Vagina (tissue), 2 donors: ENCODE measurements around the gene AKAP11. TPM values are rescaled to one million over a fixed set of nuclear protein-coding genes. Genes with fewer than 3 reads are reported as not detected.

Experiments
- DNase-seq, 2 donors: peaks; one replicate each; pipeline ENCODE4 v3.0.0-alpha.2; 2017; ENCODE audit errors: extremely low spot score in 2 of 2
- H3K27ac ChIP-seq: fragments of 200-600 bp; sonication (generic); one replicate; pipeline ENCODE4 v1.5.1; 2019
- H3K27me3 ChIP-seq: fragments of 200-600 bp; sonication (generic); one replicate; pipeline ENCODE4 v1.5.1; 2019
- H3K36me3 ChIP-seq, 2 donors: fragments of 200-600 bp; sonication (generic); one replicate each; pipeline ENCODE4 v1.5.1; 2017 to 2019
- H3K4me1 ChIP-seq: fragments of 200-600 bp; sonication (generic); one replicate; pipeline ENCODE4 v1.5.1; 2019
- H3K4me3 ChIP-seq, 2 donors: fragments of 200-600 bp; sonication (generic); 1 replicate in 1 of 2; 2 replicates in 1 of 2; pipeline ENCODE4 v1.5.1; 2016 to 2019
- H3K9me3 ChIP-seq: fragments of 200-600 bp; sonication (generic); one replicate; pipeline ENCODE4 v1.5.1; 2019
- POLR2A ChIP-seq, 2 donors: fragments of 450-650 bp; IDR thresholded peaks; one replicate each; pipeline ENCODE4 v1.6.1; 2017; ENCODE audit warnings: antibody characterized with exemption in 2 of 2, mild to moderate bottlenecking in 2 of 2, moderate library complexity in 2 of 2
- POLR2AphosphoS5 ChIP-seq, 2 donors: sonication (generic); formaldehyde crosslinking; IDR thresholded peaks; one replicate each; pipeline ENCODE4 v1.9.0; 2017; ENCODE audit warnings: antibody characterized with exemption in 2 of 2, mild to moderate bottlenecking in 2 of 2, low read depth in 1 of 2; ENCODE audit not compliant: insufficient read depth in 1 of 2
- intact Hi-C: fragments of 100-400 bp; cut with DNase I; formaldehyde crosslinking; loops from one replicate; pipeline ENCODE4 v1.15.1; 2023
- total RNA-seq: library from RNA; depleted of rRNA; stranded (reverse); fragments of >200 nt; gene quantifications from one replicate; pipeline ENCODE4 v1.2.3, GENCODE V29; 2016
- TF ChIP-seq, protein P1 (sequence below), 3 experiments: fragments of 450-650 bp in 2 of 3; fragments of 200-600 bp in 1 of 3; sonication (generic) in 1 of 3; IDR thresholded peaks; one replicate each; pipeline ENCODE4 v1.5.1; 2017 to 2019; ENCODE audit warnings: antibody characterized with exemption in 3 of 3, mild to moderate bottlenecking in 2 of 3, moderate library complexity in 2 of 3

AKAP11 gene
- total RNA-seq, 1 donor from 2014 or later = 25.0 TPM

DNA sequence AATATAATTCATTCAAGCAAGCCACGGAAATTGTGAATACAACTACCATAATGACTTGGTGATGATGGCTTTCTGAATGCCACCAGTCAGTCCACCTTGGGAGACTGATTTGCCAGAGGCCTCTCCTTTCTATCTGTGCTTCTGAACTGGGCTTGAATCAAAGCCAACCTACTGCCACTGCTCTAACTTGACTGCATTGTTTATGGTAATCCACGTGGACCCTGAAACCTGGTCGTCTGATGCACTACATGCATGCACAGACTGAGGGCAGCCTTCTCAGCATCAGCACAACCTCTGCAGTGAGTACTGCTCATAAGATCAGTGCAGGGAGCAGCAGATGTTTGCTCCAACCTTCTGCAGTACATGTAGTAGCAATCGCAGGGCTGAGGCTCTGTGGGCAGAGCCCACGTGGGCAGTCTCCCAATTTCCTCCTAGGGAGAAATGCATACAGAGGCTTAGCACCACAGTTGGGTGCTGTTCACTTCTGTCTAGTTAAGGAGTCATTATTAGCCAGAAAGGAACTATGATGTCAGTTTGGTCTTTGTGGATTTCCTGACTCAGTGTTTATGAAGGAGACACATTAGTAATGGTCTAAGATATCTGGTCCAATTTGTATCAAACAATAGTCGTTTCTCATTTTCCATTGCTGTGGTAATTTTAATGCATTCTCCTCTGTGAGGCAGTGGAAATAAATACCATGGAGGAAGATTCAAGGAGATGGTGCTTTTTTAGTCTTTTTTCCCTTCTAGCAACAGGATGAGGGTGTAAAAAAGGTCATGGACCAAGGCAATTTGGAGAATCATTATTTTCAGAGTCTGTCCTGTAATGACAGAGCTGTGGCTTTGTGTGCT, 82.5 kb downstream of the AKAP11 start:
- TF ChIP-seq, protein P1, sequence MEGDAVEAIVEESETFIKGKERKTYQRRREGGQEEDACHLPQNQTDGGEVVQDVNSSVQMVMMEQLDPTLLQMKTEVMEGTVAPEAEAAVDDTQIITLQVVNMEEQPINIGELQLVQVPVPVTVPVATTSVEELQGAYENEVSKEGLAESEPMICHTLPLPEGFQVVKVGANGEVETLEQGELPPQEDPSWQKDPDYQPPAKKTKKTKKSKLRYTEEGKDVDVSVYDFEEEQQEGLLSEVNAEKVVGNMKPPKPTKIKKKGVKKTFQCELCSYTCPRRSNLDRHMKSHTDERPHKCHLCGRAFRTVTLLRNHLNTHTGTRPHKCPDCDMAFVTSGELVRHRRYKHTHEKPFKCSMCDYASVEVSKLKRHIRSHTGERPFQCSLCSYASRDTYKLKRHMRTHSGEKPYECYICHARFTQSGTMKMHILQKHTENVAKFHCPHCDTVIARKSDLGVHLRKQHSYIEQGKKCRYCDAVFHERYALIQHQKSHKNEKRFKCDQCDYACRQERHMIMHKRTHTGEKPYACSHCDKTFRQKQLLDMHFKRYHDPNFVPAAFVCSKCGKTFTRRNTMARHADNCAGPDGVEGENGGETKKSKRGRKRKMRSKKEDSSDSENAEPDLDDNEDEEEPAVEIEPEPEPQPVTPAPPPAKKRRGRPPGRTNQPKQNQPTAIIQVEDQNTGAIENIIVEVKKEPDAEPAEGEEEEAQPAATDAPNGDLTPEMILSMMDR (IDR thresholded peaks at IDR 0.05) = no peak
- TF ChIP-seq POLR2A (IDR thresholded peaks at IDR 0.05) (no peak), POLR2AphosphoS5 (IDR thresholded peaks at IDR 0.05; ENCODE audit: insufficient read depth in 1 of 2, low read depth in 1 of 2) (no peak)
- no peaks in the 10 kb centered on the region for H3K36me3 ChIP-seq
- no peaks in the 10 kb centered on the region for H3K27me3 ChIP-seq
- H3K4me1 ChIP-seq = no peaks in the 10 kb centered on the region
- no peaks in the 10 kb centered on the region for H3K9me3 ChIP-seq
- H3K27ac ChIP-seq = no peak overlapping the region
- no peak overlapping the region for H3K4me3 ChIP-seq
- intact Hi-C loops = no loop called here
- no peak for DNase-seq

DNA sequence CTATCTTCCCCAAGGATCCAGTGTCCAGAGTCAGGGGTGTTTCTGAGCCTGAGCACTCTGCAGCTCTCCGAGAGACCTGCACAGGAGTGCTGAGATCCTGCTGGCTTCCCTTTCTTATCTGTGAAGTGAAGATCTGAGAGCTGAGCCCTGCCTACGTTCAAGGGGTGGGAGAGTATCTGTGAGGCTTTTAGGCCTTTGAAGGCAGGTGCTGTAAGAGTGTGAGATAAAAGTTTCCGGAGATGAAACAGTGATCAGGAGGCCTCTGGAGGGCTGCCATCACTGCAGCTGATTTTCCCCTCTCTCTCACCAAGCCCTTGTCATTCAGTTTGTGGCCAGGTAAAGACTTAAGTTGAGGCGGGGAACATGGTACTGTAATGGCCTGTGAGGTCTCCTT, 83.1 kb downstream of the AKAP11 start:
- TF ChIP-seq POLR2AphosphoS5 (IDR thresholded peaks at IDR 0.05; ENCODE audit: insufficient read depth in 1 of 2, low read depth in 1 of 2) (no peak), POLR2A (IDR thresholded peaks at IDR 0.05) (no peak)
- TF ChIP-seq, protein P1 (IDR thresholded peaks at IDR 0.05) = no peak
- no peak overlapping the region for H3K4me3 ChIP-seq
- intact Hi-C loops = no loop called here
- H3K27ac ChIP-seq = no peak overlapping the region
- no peak for DNase-seq
- no peaks in the 10 kb centered on the region for H3K4me1 ChIP-seq
- no peaks in the 10 kb centered on the region for H3K27me3 ChIP-seq
- no peaks in the 10 kb centered on the region for H3K36me3 ChIP-seq
- no peaks in the 10 kb centered on the region for H3K9me3 ChIP-seq

DNA sequence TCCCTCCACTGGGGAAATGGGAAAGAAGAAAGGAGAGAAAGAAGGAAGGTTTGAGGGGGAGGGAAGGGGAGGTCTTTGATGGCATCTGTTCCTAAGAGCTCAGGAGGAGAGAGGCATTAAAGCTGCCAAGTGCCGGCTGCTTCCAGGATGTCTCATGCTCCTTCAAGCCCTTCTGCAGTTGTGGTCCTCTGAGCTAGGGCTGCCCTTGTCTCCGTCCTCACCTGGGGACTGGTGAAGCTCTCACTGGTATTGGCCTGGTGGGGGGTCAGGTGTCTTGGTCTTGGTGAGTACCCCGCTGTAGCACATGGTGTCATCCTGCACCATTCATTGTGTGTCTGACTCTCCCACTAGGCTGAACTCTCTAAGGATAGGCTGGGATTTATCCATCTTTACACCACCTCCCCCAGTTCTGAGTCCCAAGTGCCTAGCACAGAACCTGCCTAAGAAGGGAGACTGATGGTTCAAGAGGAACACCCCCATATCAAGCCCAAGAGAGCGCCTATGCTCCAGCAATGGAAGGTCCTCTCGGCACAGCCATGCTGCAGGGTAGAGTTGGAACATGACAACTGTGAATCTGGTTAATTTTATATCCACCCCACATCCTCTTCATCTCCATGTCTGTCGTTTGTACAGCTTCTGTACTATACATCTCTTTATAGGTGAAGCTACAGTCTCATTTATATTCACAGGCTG, 83.7 kb downstream of the AKAP11 start:
- no peaks in the 10 kb centered on the region for H3K36me3 ChIP-seq
- H3K4me1 ChIP-seq = no peaks in the 10 kb centered on the region
- no peak overlapping the region for H3K27ac ChIP-seq
- H3K4me3 ChIP-seq = no peak overlapping the region
- no peak for DNase-seq
- TF ChIP-seq POLR2A (IDR thresholded peaks at IDR 0.05) (no peak), POLR2AphosphoS5 (IDR thresholded peaks at IDR 0.05; ENCODE audit: insufficient read depth in 1 of 2, low read depth in 1 of 2) (no peak)
- TF ChIP-seq, protein P1 (IDR thresholded peaks at IDR 0.05) = no peak
- no peaks in the 10 kb centered on the region for H3K27me3 ChIP-seq
- intact Hi-C loops = no loop called here
- no peaks in the 10 kb centered on the region for H3K9me3 ChIP-seq

DNA sequence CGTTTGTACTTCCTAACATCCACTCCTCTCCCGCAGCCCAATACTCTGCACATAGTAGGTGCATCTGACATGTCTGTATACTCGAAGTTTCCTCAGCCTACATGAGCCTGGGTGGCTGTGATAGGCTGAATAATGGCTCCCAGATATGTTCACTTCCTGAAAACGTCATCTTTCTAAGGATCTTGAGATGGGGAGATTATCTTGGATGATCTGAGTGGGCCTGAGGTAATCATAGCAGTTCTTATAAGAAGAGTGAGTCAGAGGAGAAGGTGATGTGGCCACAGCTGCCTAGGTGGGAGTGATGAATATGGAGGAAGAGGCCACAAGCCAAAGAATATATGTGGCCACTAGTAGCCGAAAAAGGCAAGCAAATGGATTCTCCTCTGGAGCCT, 84.2 kb downstream of the AKAP11 start:
- intact Hi-C loops = no loop called here
- no peak for DNase-seq
- H3K4me1 ChIP-seq = no peaks in the 10 kb centered on the region
- H3K27me3 ChIP-seq = no peaks in the 10 kb centered on the region
- no peaks in the 10 kb centered on the region for H3K9me3 ChIP-seq
- no peak for TF ChIP-seq POLR2AphosphoS5 (IDR thresholded peaks at IDR 0.05; ENCODE audit: insufficient read depth in 1 of 2, low read depth in 1 of 2)
- TF ChIP-seq, protein P1 (IDR thresholded peaks at IDR 0.05) = no peak
- no peak for TF ChIP-seq POLR2A (IDR thresholded peaks at IDR 0.05)
- no peak overlapping the region for H3K4me3 ChIP-seq
- H3K27ac ChIP-seq = no peak overlapping the region
- H3K36me3 ChIP-seq = no peaks in the 10 kb centered on the region
